MM.1S (cell line): ENCODE results near the gene CHCHD10.

Experiments used
- EZH2 ChIP-seq: fragments of 300-600 bp; sonication (generic); optimal IDR thresholded peaks from 2 replicates; pipeline ENCODE3; 2017; ENCODE audit warnings: low read depth, mild to moderate bottlenecking, antibody characterized with exemption, low read length, mixed read lengths
- EZH2phosphoT487 ChIP-seq: fragments of 300-600 bp; sonication (generic); IDR thresholded peaks from 2 replicates; pipeline ENCODE4 v1.6.1; 2018; ENCODE audit warnings: antibody characterized with exemption, low read length

DNA sequence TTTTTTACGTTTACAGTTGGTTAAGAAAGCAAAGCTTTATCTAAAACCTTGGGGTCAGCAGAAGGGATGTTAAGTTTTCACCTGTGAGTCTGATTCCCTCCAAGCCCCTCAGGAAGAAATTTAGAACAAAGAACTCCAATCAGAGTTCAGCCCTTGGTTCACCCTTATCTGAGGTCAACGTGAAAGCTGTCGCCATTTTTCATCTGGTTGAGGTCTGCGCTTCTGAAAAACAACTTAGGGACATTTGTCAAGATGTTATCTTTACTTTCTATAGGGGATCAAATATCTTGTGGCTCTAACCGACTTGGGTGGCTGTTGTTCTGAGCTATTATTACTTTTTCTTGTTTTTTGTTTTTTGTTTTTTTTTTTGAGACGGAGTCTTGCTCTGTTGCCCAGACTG lies 46.9 kb downstream of the CHCHD10 start:
- no peak for TF ChIP-seq EZH2
- no peak for TF ChIP-seq EZH2phosphoT487
